Stimulated activated CD4-positive, alpha-beta T cell treated with anti-CD3 and anti-CD28 coated beads, Interleukin-2, amount 100 ng/mL, for 48 hours (primary cell): ENCODE results near the gene SLC22A25.

ENCODE experiments used
- DNase-seq, 2 donors: peaks; one replicate each; pipeline ENCODE4 v3.0.0-alpha.2; 2020

Gene SLC22A25

GRCh38 chr11:63229815-63230214, 13.6 kb downstream of the SLC22A25 start:
- DNase-seq = no peak

GRCh38 chr11:63227521-63228107, 15.8 kb downstream of the SLC22A25 start:
- no peak for DNase-seq

- no peak for DNase-seq
These were observed 16.8 kb downstream of the SLC22A25 start for GRCh38 chr11:63226488-63227114.

- no peak for DNase-seq
These were observed 29.3 kb downstream of the SLC22A25 start for GRCh38 chr11:63214093-63214492.

GRCh38 chr11:63212742-63213141, 30.7 kb downstream of the SLC22A25 start:
- DNase-seq = peak in 1 of 2 donors; percentile 16

- no peak for DNase-seq
These were observed 33.3 kb downstream of the SLC22A25 start for GRCh38 chr11:63210111-63210510.
